DMS114 treated with DMSO at 0.1 percent for 48 hours (cell line): Measurements from ENCODE around the gene MYBPC3.

ENCODE experiments used
- DNase-seq: peaks from one replicate; lab custom pipeline; 2025; ENCODE audit not compliant: unreplicated experiment; lab: John Stamatoyannopoulos, UW

The MYBPC3 gene

GRCh38 chr11:47387944-47388696 is 35.6 kb upstream of the MYBPC3 start:
- DNase-seq: no peak

- no peak for DNase-seq
Measured at GRCh38 chr11:47384498-47384897, 32.0 kb upstream of the MYBPC3 start.

GRCh38 chr11:47383071-47383470 is 30.6 kb upstream of the MYBPC3 start:
- DNase-seq: no peak

GRCh38 chr11:47380078-47380477 is 27.6 kb upstream of the MYBPC3 start:
- DNase-seq: no peak

GRCh38 chr11:47379317-47379716 is 26.8 kb upstream of the MYBPC3 start:
- DNase-seq: no peak

- no peak for DNase-seq
Measured at GRCh38 chr11:47378836-47379170, 26.3 kb upstream of the MYBPC3 start.

- DNase-seq: no peak
Measured at GRCh38 chr11:47378010-47378835, 25.7 kb upstream of the MYBPC3 start, which contains the start of gene SPI1. Gene SPI1 (minus strand): TSS chr11:47378547. CDS start chr11:47378353, 194 bp downstream.

GRCh38 chr11:47377571-47378009 is 25.1 kb upstream of the MYBPC3 start:
- DNase-seq: no peak

GRCh38 chr11:47376525-47377371 is 24.2 kb upstream of the MYBPC3 start:
- DNase-seq: no peak

- no peak for DNase-seq
Measured at GRCh38 chr11:47376107-47376524, 23.6 kb upstream of the MYBPC3 start.

GRCh38 chr11:47375546-47376085 is 23.1 kb upstream of the MYBPC3 start:
- no peak for DNase-seq

GRCh38 chr11:47375020-47375419 is 22.5 kb upstream of the MYBPC3 start:
- no peak for DNase-seq

GRCh38 chr11:47374720-47375019 is 22.2 kb upstream of the MYBPC3 start:
- DNase-seq: no peak

- DNase-seq: peak; percentile 35
Measured at GRCh38 chr11:47373876-47374719, 21.6 kb upstream of the MYBPC3 start.

- DNase-seq: no peak
Measured at GRCh38 chr11:47372422-47372821, 19.9 kb upstream of the MYBPC3 start.

- DNase-seq: no peak
Measured at GRCh38 chr11:47369676-47370075, 17.2 kb upstream of the MYBPC3 start.

GRCh38 chr11:47366020-47366490 is 13.6 kb upstream of the MYBPC3 start:
- DNase-seq: no peak

- DNase-seq: no peak
Measured at GRCh38 chr11:47361419-47361818, 8.9 kb upstream of the MYBPC3 start.

GRCh38 chr11:47360341-47360740 is 7.8 kb upstream of the MYBPC3 start:
- no peak for DNase-seq

GRCh38 chr11:47359586-47359985 is 7.1 kb upstream of the MYBPC3 start:
- no peak for DNase-seq
